ENCODE measurements around the gene MEGF6. TPM values are rescaled to one million over a fixed set of nuclear protein-coding genes. Genes with fewer than 3 reads are reported as not detected.

Gene MEGF6
- total RNA-seq, 1 experiment from 2014 or later: 21.3 TPM

GRCh38 chr1:3608154-3608553 lies 3.2 kb downstream of the MEGF6 start:
- Mint-ChIP-seq H3K4me3 (no peak overlapping the region; a peak in 1 of 5 replicates), H3K27me3 (ENCODE audit: low read depth) (peaks cover 18% of the 10 kb centered on the region), H3K9me3 (no peaks in the 10 kb centered on the region), H3K4me1 (peaks cover 17 to 19% of the 10 kb centered on the region in 2 experiments), H3K36me3 (ENCODE audit: insufficient read depth in 1 of 3, low read depth in 3 of 3) (no peaks in the 10 kb centered on the region; a peak in 1 of 7 replicates), H3K27ac (no peak overlapping the region)
- no peaks in the 10 kb centered on the region for H4K20me1 ChIP-seq (ENCODE audit: control insufficient read depth, insufficient read depth, insufficient read length)
- no peak overlapping the region for H4K91ac ChIP-seq (ENCODE audit: insufficient read length, low read depth, low read length)
- H3K79me2 ChIP-seq (ENCODE audit: insufficient read depth, low read length): no peaks in the 10 kb centered on the region
- H3K4ac ChIP-seq (ENCODE audit: low read depth, low read length): no peak overlapping the region
- H4K8ac ChIP-seq (replicated peaks; ENCODE audit: insufficient read length, low read depth, low read length): no peak overlapping the region
- no peak overlapping the region for H3T11ph ChIP-seq (ENCODE audit: low read length)
- no CpG with 5 or more reads among the region's 7 CpGs for WGBS (ENCODE audit: extremely low coverage, insufficient read length, low lambda C conversion rate)
- TF ChIP-seq CTCF (conservative IDR thresholded peaks at IDR 0.05): no peak
- DNase-seq: no peak
- H3K18ac ChIP-seq (ENCODE audit: insufficient read length, low read depth, low read length): no peak overlapping the region
- no peak overlapping the region for H2BK5ac ChIP-seq (ENCODE audit: insufficient read length, low read length)
- no peaks in the 10 kb centered on the region for H3K4me1 ChIP-seq (ENCODE audit: insufficient read depth, low read length)
- H2BK120ac ChIP-seq (ENCODE audit: low read depth, low read length, poor library complexity, severe bottlenecking): no peak overlapping the region
- no peak overlapping the region for H3K56ac ChIP-seq (ENCODE audit: insufficient read length, low read depth, low read length)
- no peak overlapping the region for H2AFZ ChIP-seq (ENCODE audit: low read length)
- no peak overlapping the region for H3K9ac ChIP-seq (ENCODE audit: extremely low read depth, insufficient read length, low read length)
- no peak overlapping the region for H2BK15ac ChIP-seq (ENCODE audit: low read depth, low read length)
- no peaks in the 10 kb centered on the region for H3K79me1 ChIP-seq (ENCODE audit: insufficient read depth, low read depth, low read length, poor library complexity, severe bottlenecking)
- no peak overlapping the region for H3K27ac ChIP-seq (ENCODE audit: insufficient read length, low read depth, low read length)
- H3K4me2 ChIP-seq (ENCODE audit: insufficient read depth, insufficient read length, low read length): no peak overlapping the region
- no peak overlapping the region for H4K5ac ChIP-seq (ENCODE audit: insufficient read length, low read depth, low read length)
- H2BK12ac ChIP-seq (ENCODE audit: insufficient read length, low read depth, low read length): no peak overlapping the region
- peaks cover 5% of the 10 kb centered on the region for H3K23me2 ChIP-seq (ENCODE audit: insufficient read length, low read depth, low read length, poor library complexity, severe bottlenecking)
- H2BK20ac ChIP-seq (ENCODE audit: low read depth, low read length, poor library complexity, severe bottlenecking): no peak overlapping the region
- no peak overlapping the region for H3K23ac ChIP-seq (ENCODE audit: insufficient read length, low read depth, low read length)
- H3K14ac ChIP-seq (ENCODE audit: insufficient read depth, low read length): no peak overlapping the region
- H3K9me3 ChIP-seq (ENCODE audit: control insufficient read depth, low read depth, low read length): no peaks in the 10 kb centered on the region
- H2AK5ac ChIP-seq (ENCODE audit: insufficient read length, low read length): no peak overlapping the region
- H3K27me3 ChIP-seq (ENCODE audit: insufficient read depth, low read length): no peaks in the 10 kb centered on the region; the same call in 1 of the 2 replicates
